ENCODE measurements around the gene EMSY.

EMSY gene

DNA sequence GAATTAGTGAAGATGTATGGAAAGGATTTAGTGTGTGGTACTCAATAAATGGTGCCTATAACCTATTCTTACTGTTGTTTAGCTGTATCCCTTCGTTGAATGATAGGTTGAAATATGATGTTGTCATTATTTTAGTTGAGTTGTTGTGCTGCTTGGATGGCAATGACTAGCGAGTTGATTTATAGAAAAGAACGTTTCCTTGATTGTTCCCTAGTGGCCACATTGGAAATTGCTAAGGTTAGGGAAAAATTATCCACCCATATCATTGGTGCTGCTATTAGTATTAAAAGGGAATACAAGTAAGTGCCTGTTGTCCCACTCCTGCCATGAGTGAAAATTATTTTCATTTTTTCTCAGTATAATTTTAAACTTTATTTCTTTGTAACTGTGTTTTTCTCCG, 14.5 kb downstream of the EMSY start:
- DNase-seq, result no peak

DNA sequence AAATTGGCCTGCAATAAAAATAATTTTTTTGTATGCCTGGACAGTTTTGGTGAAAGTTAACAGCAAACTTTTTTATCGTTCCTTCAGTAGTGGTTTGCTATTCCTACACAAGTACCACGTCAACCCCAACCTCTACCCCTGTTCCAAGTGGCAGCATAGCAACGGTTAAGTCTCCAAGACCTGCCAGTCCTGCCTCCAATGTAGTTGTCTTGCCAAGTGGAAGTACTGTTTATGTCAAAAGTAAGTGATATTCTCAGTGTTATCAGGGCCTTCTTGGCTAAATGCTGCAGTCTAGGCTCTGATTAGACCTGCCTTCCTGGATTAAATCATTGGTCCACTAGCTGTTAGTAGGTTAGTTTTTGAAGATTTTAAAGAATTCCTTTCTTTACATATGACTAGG, 15.0 kb downstream of the EMSY start:
- no peak for DNase-seq

DNA sequence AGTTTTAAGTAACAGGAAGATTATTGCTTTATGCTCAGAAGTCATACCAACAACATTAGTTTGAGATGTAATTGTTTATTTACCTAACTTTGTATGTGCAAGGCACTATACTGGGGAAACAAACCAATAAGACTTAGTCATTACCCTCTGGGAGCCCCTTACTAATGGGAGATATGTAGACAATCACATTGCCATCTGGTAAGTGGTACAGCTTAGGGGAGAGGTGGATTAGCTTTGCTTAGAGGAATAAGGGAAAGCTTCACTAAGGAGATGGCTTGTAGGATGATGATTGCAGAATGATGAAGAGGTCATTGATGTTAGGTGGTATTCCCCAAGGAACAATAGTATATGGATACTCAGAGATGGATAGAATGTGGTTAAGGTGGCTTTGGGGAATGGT, 17.5 kb downstream of the EMSY start:
- no peak for DNase-seq

DNA sequence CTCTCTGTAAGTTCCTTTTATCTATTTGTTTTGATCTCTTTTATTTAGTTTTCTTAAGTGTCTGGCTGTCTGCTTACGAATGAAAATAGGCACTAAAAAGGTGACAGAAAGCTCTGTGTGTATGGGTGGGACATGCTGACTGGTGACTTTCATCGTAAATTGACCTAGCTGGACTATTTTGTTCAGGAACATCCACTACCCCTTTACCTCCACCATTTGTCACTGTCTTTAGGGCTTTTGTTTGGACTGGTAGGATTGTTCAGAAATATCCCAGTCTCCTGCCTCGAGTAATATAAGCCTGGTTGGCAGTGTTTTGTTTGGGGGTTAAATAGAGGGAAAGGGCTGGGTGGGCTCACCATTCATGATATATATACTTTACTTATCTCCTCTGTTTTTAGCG, 20.9 kb downstream of the EMSY start:
- DNase-seq, result no peak

DNA sequence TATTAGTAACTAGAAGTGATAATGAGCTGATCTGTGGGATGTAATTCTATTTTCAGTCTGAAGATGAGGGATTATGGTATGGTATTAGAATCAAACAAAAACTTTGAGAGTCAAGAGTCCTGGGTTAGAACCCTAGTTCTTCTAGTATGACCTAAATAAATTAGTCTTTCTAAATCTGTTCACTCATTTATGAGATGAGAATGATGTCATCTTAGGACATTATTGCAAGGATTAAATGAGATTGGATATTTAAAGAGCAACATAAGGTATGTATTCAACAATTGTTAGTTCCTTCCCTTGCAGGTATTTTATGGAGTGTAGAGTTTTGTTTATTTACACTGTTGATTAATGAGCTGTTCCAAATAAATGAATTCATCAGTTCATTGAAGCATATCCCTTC, 21.8 kb downstream of the EMSY start:
- DNase-seq, result no peak

DNA sequence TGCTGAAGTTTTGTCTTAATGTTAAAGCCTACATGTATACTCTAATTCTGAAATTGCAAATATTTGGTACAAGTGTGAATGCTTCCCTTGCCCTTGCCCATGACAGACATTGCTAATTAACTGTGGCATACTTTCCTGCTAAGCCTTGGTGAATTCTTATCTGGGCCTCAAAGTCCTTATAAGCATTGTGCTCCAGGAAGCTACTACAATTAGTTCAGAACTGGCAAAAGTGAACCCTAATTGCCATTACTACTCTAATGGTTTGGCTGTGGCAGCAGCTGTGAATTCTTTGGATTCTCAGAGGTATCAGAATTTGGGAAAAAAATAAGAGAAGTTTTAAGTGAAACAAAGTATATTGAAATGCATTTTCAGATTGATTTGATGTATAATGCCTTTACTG, 24.3 kb downstream of the EMSY start:
- no peak for DNase-seq

DNA sequence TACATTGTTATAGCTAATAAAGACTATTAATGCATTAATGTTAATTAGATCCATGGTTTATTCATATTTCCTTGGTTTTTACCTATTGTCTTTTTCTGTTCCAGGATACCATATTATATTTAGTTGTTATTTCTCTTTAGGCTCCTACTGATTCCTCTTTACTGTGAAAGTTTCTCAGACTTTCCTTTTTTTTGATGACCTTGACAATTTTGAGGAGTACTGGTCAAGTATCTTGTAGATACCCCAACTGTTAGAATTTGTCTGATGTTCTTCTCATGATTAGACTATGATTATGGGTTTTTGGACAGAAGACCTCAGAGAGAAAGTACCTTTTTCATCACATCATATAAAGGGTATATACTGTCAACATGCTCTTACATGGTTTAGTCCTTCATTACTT, 26.6 kb downstream of the EMSY start:
- DNase-seq, result no peak

DNA sequence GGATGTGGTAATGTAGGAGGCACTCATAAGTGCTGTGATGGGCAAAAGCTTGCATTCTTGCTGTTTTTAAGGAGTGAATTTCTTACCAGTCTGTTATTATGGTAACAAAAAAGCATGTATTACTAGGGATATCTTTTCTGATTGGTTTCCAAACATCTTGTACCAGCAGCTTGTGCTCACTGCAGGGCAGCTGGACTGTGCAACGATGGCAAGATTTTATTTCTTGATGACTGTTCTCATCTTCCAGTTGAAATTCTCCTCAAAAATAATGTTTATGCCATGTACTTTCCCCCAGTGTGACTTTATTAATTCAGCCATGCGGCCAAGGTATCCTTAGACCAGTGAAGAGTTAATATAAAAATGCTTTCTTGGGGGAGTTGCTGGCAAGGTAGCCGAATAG, 35.4 kb downstream of the EMSY start:
- no peak for DNase-seq

DNA sequence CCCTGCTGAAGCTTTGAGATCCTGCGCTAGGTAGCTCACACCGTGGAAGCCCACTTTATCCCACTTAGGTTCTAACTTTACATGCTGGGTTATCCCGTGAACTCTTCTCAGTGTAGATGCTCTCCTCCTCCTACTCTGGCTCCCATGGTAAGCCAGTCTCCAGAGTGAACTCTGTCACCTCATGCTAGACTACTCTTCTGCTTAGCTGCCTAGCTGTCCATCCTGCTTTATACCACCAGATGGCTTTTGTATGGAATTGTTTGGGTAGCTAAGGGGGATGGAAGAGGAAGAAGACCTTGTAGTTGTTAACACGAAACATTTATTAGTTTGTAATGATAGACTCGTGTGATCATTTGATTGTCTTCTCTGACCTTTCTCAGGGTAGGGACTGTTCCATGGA, 46.8 kb downstream of the EMSY start:
- DNase-seq, result no peak

DNA sequence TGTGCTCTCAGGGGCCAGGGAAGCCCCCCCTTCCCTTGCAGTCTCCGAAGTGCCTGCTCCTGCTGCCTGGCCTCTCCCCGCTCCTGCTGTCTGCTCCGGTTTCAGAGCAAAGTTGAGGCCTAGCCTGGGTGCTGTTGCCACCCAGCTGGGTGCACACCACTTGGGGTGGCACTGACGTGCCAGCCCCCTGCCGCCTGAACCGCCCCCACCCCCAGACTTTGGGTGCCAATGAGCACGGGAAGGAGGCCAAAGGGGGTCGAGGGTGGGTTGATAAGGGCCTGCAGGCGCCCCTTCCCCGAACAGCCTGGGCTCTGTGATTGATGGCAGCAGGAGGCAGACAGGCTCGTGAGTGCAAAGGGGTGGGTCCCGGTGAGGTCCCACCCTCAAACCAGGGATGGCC, 48.2 kb downstream of the EMSY start:
- DNase-seq, result no peak

DNA sequence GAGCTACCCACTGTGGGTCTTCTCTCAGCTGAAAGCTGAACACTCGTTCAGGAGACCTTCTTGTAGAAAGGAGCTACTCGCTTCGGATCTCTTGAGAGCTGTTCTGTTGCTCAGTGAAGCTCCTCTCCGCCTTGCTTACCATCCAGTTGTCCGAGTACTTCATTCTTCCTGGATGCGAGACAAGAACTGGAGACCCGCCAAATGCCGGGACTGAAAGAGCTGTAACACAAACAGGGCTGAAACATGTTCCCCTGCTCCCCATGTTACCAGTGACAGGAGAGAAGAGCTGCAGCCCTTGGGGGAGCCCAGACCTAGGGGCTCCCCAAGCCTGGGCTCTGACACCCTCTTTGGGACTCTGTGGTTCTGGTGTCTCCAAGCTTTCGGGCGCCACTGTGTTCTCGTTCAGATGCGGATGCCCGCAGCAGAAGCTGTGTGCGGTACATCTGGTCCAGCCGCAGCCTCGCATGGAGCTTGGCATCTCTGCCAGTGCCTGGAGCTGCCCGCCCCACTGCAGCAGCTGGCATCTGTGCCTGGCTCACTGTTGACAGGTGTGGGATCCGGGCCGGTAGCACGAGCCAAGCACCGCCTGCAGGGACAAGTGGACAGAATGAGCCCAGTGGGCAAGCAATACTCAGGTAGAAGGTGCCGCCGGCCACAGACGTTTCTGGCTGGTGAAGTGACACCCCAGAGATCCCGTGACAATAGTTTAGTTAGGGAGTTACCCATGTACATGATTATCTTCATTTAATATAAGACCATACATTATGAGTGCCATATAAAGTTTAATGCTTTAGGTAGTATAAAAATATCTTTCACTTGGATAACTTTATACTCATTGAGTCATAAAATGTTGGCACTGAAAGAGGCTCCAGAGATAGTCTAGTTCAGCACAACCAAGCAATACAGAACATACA, 49.1 kb downstream of the EMSY start:
- DNase-seq, result no peak

DNA sequence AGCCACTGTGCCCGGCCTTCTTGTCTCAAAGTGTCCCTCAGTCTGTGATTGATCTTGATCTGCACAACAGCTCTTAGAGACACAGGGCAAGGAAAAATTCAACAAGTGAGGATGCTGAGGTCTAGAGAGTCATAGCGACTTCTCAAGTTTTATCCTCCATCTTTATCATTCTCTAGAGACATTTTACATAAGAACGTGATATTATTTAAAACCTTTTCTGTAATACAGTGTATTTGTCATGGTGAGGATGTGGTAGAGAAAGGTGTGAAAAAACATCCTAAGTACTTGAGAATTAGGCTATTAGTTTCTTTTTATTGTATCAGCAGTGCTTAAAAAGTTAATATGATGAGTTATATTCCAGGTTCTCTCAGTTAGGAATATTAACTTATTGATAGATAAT, 50.2 kb downstream of the EMSY start:
- no peak for DNase-seq

DNA sequence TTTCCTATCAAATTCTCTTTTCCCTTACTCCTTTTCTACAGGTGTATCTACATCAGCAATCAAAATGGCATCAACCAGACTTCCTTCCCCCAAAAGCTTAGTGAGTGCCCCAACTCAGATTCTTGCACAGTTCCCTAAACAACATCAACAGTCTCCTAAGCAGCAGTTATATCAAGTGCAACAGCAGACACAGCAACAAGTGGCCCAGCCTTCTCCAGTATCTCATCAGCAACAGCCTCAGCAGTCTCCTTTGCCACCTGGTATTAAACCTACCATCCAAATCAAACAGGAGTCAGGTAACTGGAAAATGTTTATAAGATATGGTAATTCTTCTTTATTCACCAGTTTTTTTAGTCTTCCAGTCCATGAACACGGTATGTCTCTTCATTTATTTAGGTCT, 51.4 kb downstream of the EMSY start:
- DNase-seq, result no peak

DNA sequence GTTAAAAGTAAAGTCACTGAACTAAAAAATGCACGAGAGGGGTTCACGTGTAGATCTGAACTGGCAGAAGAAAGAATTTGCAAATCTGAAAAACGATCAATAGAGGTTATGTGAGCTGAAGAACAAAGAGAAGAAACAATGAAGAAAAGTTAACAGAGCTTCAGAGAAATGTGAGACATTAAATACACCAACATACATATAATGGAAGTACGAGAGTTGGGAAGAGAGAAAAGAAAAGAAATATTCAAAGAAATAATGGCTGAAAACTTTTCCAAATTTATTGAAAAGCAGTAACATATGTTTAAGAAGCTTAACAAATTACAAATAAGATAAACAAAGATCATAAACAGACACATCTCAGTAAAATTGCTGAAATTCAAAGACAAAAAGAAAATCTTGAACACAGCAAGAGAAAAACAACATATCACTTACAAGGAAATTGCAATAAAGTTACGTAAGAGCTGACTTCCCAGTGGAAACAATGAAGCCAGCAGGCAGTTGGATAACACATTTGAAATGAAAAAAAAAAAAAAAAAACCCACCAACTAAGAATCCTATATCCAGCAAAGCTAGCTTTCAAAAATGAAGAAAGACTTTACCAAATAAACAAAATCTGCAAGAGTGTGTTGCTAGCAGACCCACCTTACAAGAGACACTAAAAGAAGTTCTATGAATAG, 56.8 kb downstream of the EMSY start:
- no peak for DNase-seq

DNA sequence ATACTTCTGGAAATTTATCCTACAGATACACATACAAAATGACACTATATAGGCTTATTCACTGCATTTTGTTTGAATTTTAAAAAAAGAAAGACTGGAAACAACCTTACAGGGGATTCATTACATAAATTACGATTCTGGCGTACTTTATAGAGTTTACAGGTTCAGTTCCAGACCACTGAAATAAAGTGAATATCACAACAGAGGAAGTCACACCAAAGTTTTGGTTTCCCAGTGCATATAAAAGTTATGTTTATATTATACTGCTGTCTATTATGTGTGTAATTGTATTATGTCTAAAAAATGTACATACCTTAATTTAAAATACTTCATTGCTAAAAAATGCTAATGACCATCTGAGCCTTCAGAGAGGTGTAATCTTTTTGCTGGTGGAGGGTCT, 62.0 kb downstream of the EMSY start:
- DNase-seq, result no peak

DNA sequence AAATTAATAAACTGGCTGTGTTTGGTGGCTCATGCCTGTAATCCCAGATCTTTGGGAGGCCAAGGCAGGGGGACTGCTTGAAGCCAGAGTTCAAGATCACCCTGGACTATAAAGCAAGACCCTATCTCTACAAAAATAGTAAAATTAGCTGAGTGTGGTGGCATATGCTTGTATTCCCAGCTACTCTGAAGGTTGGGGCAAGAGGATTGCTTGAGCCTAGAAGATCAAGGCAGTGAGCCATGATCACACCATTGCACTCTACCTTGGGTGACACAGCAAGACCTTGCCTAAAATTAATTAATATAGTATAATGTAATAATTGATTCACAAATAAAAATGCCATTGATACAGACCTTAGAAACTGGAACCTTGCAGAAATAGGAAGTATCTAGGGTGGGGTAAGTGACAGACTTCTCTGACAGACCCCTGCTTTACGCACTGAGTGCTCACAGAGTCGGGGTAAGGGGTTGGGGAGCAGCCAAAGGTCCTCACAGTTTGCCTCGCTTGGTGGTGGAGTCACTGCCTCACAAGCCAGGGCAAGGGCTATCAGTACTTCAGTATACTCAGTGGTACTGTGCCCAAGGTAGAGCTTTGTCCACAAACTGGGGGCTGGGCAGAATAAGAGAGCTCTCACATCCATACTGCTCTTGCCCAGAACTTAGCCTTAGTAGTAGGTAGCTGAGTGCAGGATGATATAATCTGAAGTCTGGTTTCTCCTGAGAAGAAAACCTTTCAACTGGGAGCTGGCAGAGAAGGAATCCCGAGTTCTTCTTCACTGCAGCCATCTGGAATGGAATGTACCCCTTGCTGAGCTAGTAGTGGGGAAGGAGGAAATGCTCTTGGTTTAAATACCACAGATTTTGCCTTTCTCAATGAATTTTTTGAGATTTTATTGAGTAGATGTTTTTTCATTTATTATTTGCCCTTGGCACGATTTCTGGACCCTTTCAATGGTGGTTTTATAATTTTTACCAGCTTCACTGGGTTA, 65.5 kb downstream of the EMSY start:
- DNase-seq, result no peak

DNA sequence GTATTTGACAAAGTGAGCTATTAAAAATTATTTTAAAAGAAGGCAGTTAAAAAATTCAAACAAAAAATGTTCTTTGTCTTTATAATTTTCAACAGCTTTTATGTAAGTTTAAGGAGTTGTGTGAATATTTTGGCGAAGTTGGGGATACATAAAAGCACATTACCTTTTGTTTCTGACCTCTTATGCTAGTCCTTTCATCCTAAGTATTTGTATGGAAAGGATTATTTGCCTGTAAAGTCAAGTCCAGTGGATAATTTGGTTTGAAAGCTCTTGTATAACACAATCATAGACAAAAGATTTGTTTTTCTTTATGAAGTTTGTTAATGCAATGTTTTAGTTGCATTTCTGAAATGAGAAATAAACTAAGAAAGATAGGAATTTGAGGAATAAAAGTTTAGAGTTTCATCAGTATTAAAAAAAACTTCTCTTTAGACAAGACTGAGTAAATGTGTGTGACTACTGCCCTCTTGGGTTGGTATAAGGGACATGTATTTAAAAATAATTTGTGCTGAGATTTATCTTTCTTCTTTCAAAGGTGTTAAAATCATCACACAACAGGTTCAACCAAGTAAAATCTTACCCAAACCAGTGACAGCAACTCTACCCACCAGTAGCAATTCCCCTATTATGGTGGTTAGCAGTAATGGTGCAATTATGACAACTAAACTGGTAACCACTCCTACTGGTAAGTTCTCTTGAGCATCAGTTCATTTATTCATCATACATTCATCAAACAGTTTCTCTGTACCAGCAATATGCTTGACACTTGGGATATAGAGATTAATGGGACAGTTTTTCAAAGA, 68.2 kb downstream of the EMSY start:
- no peak for DNase-seq

DNA sequence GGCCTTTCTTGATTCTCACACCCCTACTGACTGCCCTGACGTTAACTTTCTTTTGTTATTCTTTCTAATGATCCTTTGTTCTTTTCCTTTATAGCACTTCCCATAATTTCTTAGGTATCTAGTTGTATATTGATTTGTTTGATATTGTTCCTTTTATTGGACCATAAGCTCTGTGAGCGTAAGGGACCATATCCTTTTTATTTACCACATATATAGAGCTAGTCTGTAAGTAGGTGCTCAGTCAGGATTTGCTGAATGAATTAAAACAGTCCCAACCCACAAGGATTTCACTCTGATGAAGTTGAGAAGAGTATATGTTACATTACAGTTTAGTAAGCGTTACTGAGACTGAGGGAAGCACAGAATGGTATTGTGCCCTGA, 68.8 kb downstream of the EMSY start:
- DNase-seq, result no peak

DNA sequence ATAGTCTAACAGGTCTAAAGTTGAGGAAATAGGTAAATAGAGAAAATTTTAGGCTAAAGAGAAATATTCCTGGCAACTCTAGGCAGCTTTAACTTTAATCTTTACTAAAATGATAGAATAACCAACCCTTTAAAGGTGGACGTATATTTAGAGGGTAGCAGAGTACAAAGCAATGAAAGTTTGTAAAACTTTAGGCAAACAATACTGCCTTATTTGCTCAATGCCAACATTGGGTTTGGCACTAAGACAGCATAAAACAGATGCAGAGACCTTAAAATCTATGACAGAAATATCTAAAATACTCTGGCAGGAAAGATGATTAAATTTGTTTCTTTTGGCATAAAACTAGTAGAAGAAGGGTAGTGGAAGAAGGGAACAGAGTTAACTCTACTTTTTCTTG, 70.7 kb downstream of the EMSY start:
- no peak for DNase-seq

DNA sequence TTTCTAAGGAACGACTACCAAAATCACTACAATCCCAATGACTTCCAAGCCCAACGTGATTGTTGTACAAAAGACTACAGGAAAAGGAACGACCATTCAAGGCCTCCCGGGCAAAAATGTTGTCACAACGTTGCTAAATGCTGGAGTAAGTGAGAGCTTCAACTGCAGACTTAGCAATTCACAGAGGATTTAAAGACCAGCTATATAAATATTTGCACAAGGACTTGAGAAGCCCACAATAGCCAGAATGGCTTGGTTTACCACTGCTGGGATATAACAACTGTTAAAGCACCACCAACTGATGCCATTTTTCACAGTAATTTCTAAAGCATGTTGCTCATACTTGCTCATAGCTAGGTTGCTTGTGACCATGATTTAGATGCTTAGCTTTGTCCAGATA, 78.3 kb downstream of the EMSY start:
- no peak for DNase-seq

DNA sequence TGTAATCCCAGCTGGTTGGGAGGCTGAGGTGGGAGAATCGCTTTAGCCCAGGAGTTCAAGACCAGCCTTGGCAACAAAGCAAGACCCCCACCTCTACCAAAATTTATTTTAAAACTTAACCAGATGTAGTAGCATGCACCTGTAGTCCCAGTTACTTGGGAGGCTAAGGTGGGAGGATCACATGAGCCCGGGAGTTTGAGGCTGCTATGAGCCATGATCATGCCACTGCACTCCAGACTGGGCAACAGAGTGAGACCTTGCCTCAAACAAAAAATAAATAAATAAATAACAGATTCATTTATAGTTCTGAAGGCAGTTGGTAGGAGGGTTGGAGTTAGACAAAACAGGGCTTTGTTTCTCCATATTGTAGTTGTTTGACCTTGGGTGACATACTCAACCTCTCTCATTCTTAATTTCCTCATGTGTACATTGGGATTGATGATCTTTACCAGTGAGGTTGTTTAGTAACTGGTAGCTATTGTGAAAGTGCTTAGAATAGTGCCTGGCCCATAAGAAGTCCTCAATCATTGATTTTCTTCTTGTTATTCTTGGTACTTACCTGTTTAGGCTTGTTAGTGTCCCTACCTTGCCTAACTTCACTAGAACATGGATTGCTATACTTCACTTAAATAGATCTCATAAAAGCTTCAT, 79.1 kb downstream of the EMSY start:
- DNase-seq, result no peak

DNA sequence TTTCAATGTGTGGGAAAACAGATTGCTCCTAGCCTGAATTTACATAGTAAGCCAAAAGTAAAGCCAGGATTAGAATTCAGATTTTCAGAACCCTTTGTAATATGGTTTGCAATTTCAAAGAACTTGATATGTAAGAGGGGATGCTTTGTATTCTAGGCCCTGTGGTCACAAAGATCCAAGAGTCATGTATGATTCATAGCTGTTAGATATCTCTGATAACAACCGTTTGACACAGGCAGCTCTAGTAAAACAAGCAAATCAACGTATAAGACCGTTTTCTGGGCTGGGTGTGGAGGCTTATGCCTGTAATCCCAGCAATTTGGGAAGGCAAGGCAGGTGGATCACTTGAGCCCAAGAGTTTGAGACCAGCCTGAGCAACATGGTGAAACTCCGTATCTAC, 79.6 kb downstream of the EMSY start:
- no peak for DNase-seq
